GM12878 (cell line): ENCODE results near the gene GJB4. TPM values are rescaled to one million over a fixed set of nuclear protein-coding genes. Genes with fewer than 3 reads are reported as not detected.

Source experiments
- ATAC-seq: fragments of 200-7000 bp; cut with Tn5 transposase; 3 replicates; pipeline ENCODE4 v1.9.1; 2020; ENCODE audit warnings: mild to moderate bottlenecking, moderate library complexity
- BruUV-seq: library from RNA; stranded (reverse); fragments of 400-500 nt; replicated peaks from 2 replicates; lab custom pipeline; 2021; lab: Mats Ljungman, UMichigan
- CTCF ChIA-PET: fragments of 300-600 bp; sonication (Branson Sonifier 250); formaldehyde crosslinking; extraction: SDS; loops from one replicate; lab custom pipeline; 2021; ENCODE audit warnings: inconsistent platforms; lab: Yijun Ruan, JAX
- POLR2A ChIA-PET: fragments of 350-600 bp; formaldehyde crosslinking; extraction: SDS; loops from one replicate; lab custom pipeline; 2021; ENCODE audit warnings: inconsistent platforms; lab: Charles Lee
- RAD21 ChIA-PET: fragments of 300-600 bp; sonication (Branson Sonifier 250); formaldehyde crosslinking; loops from one replicate; lab custom pipeline; 2023; ENCODE audit warnings: antibody characterized with exemption; ENCODE audit not compliant: unreplicated experiment; lab: Charles Lee
- SMC1A ChIA-PET: fragments of 300-600 bp; sonication (Branson Sonifier 250); formaldehyde crosslinking; loops from one replicate; lab custom pipeline; 2023; ENCODE audit not compliant: unreplicated experiment, uncharacterized antibody; lab: Charles Lee
- DNase-seq: peaks from one replicate; pipeline ENCODE4 v3.0.0-alpha.2; 2011; ENCODE audit warnings: low read depth, low spot score
- FAIRE-seq: peaks from 3 replicates; lab custom pipeline; 2011; peaks lifted over from hg19 to GRCh38; lab: Jason Lieb, UNC
- H2AFZ ChIP-seq: 2 replicates; pipeline ENCODE4 v1.6.0; 2011; ENCODE audit warnings: low read depth, low read length, control low read depth; ENCODE audit not compliant: control insufficient read depth
- H3K27ac ChIP-seq: 2 replicates; pipeline ENCODE4 v1.5.1; 2011; ENCODE audit warnings: control low read depth; ENCODE audit not compliant: control insufficient read depth, insufficient read depth
- H3K27me3 ChIP-seq, 2 experiments: replicated peaks in 1 of 2; 2 replicates each; pipeline versions ENCODE4 v1.6.0 to v1.6.1; 2011; ENCODE audit warnings: low read length in 1 of 2; ENCODE audit not compliant: control insufficient read depth in 2 of 2, insufficient read depth in 2 of 2
- H3K36me3 ChIP-seq, 2 experiments: 2 replicates each; pipeline ENCODE4 v1.5.1; 2011; ENCODE audit warnings: low read length in 1 of 2; ENCODE audit not compliant: control insufficient read depth in 2 of 2, insufficient read depth in 2 of 2
- H3K4me1 ChIP-seq: 2 replicates; pipeline ENCODE4 v1.6.1; 2011; ENCODE audit warnings: mild to moderate bottlenecking, low read length, moderate library complexity, mixed read lengths; ENCODE audit not compliant: control insufficient read depth, insufficient read depth
- H3K4me2 ChIP-seq: 2 replicates; pipeline ENCODE4 v1.6.0; 2011; ENCODE audit warnings: control low read depth; ENCODE audit not compliant: control insufficient read depth, insufficient read depth
- H3K4me3 ChIP-seq: fragments of 200-600 bp; sonication (generic); 2 replicates; pipeline ENCODE4 v1.5.1; 2016
- H3K79me2 ChIP-seq: 2 replicates; pipeline ENCODE4 v1.6.0; 2011; ENCODE audit warnings: low read length; ENCODE audit not compliant: control insufficient read depth, insufficient read depth
- H3K9ac ChIP-seq: 2 replicates; pipeline ENCODE4 v1.8.0; 2011; ENCODE audit warnings: low read length, control low read depth, mixed read lengths; ENCODE audit not compliant: control insufficient read depth, insufficient read depth
- H3K9me3 ChIP-seq: replicated peaks from 3 replicates; pipeline ENCODE4 v1.5.1; 2011; ENCODE audit warnings: mild to moderate bottlenecking, low read length; ENCODE audit not compliant: control insufficient read depth, insufficient read depth
- H4K20me1 ChIP-seq: 2 replicates; pipeline ENCODE4 v1.6.0; 2011; ENCODE audit not compliant: control insufficient read depth, insufficient read depth
- IKZF1 ChIP-seq: fragments of 450-650 bp; conservative IDR thresholded peaks from 2 replicates; pipeline ENCODE4 v1.6.1; 2017; ENCODE audit warnings: antibody characterized with exemption, mild to moderate bottlenecking
- KAT2A ChIP-seq: conservative IDR thresholded peaks from 2 replicates; pipeline ENCODE4 v1.6.1; 2011; ENCODE audit warnings: low read depth, low read length; ENCODE audit not compliant: control insufficient read depth
- RBBP5 ChIP-seq: fragments of 200-600 bp; sonication (generic); conservative IDR thresholded peaks from 2 replicates; pipeline ENCODE4 v1.6.1; 2016
- REST ChIP-seq: IDR thresholded peaks from 2 replicates; pipeline ENCODE4 v1.6.1; 2012; ENCODE audit warnings: mild to moderate bottlenecking, low read depth, low read length
- RFX5 ChIP-seq: IDR thresholded peaks from 2 replicates; pipeline ENCODE4 v1.6.1; 2011; ENCODE audit warnings: low read depth, low read length, improper control_type of control experiment
- STAT3 ChIP-seq: IDR thresholded peaks from 2 replicates; pipeline ENCODE4 v1.6.1; 2011; ENCODE audit warnings: low read depth, low read length, improper control_type of control experiment
- TARDBP ChIP-seq: IDR thresholded peaks from 2 replicates; pipeline ENCODE4 v1.6.1; 2016; ENCODE audit warnings: borderline replicate concordance
- ZNF207 ChIP-seq: fragments of 450-650 bp; IDR thresholded peaks from 2 replicates; pipeline ENCODE4 v1.6.1; 2014; ENCODE audit warnings: antibody characterized with exemption, mild to moderate bottlenecking, borderline replicate concordance
- WGBS: methylation state at CpG from one replicate; pipeline ENCODE4 v1.1.6; 2016; ENCODE audit warnings: low lambda C conversion rate; ENCODE audit not compliant: insufficient replicate concordance, insufficient coverage; ENCODE audit errors: missing lambda C conversion rate; 5-methylcytosine and 5-hydroxymethylcytosine counted together
- in situ Hi-C: fragments of 300-500 bp; cut with MboI; formaldehyde crosslinking; loops from 9 replicates; pipeline ENCODE4 v1.14.3; 2018; ENCODE audit warnings: mixed read lengths
- intact Hi-C: fragments of 100-400 bp; cut with micrococcal nuclease; formaldehyde crosslinking; loops from one replicate; pipeline ENCODE4 v1.14.2; 2022; ENCODE audit not compliant: unreplicated experiment
- polyA plus RNA-seq, 11 experiments: library from polyadenylated mRNA; depleted of rRNA in 4 of 11; unstranded in 6 of 11; stranded (reverse) in 5 of 11; fragments of >200 nt; fragmentation: Nextera tagmentation in 4 of 11; fragmentation: Illumina TruSeq in 1 of 11; extraction: Ambion mirVana in 4 of 11; extraction: Trizol in 1 of 11; gene quantifications; 1 replicate in 1 of 11; 2 replicates in 10 of 11; pipeline versions ENCODE4 v1.2.1 to v1.2.3, GENCODE V29; 2011 to 2016; ENCODE audit warnings: inconsistent platforms in 2 of 11, missing spikeins in 2 of 11, low read depth in 1 of 11
- total RNA-seq, 4 experiments: library from RNA; depleted of rRNA in 3 of 4; stranded (reverse); fragments of >200 nt in 3 of 4; fragmentation: Illumina TruSeq in 1 of 4; extraction: Trizol in 1 of 4; gene quantifications; 2 replicates each; pipeline versions ENCODE4 v1.2.1 to v1.2.3, GENCODE V29; 2013 to 2021
- TF ChIP-seq, protein P1 (sequence below): fragments of 450-650 bp; IDR thresholded peaks from 2 replicates; pipeline ENCODE4 v1.6.1; 2018; ENCODE audit warnings: mild to moderate bottlenecking, low read depth, moderate library complexity; ENCODE audit not compliant: partially characterized antibody
- TF ChIP-seq, protein P2 (sequence below): fragments of 450-650 bp; IDR thresholded peaks from 2 replicates; pipeline ENCODE4 v1.6.1; 2017; ENCODE audit warnings: mild to moderate bottlenecking, moderate library complexity
- TF ChIP-seq, protein P3 (sequence below): fragments of 450-650 bp; formaldehyde crosslinking; IDR thresholded peaks from 2 replicates; pipeline ENCODE4 v1.5.0; 2022; ENCODE audit warnings: mild to moderate bottlenecking, missing genetic modification characterization

GJB4 gene
- total and polyA plus RNA-seq, 10 of the 15 experiments (the other 5 are each of a cell fraction or from before 2014, with no cell fraction given): not detected

GRCh38 chr1:34721241-34721640, 38.3 kb upstream of the GJB4 start:
- SMC1A ChIA-PET: no interaction called here
- Histone ChIP-seq H3K4me3 (no peak overlapping the region), H2AFZ (no peak overlapping the region), H4K20me1 (no peaks in the 10 kb centered on the region), H3K9me3 (no peaks in the 10 kb centered on the region), H3K36me3 (no peaks in the 10 kb centered on the region), H3K4me2 (no peak overlapping the region), H3K9ac (no peak overlapping the region), H3K4me1 (no peaks in the 10 kb centered on the region), H3K27me3 (peaks cover 0 to 1% of the 10 kb centered on the region in 2 experiments; a peak in 2 of 4 replicates), H3K27ac (no peak overlapping the region), H3K79me2 (no peaks in the 10 kb centered on the region)
- no TSS peak for BruUV-seq
- DNase-seq (no peak), ATAC-seq (no peak), FAIRE-seq (no peak)
- RAD21 ChIA-PET: no interaction called here
- no peak for TF ChIP-seq TARDBP
- no peak for TF ChIP-seq RFX5
- TF ChIP-seq RBBP5: no peak
- TF ChIP-seq ZNF207: no peak
- TF ChIP-seq IKZF1: no peak
- TF ChIP-seq, protein P1, sequence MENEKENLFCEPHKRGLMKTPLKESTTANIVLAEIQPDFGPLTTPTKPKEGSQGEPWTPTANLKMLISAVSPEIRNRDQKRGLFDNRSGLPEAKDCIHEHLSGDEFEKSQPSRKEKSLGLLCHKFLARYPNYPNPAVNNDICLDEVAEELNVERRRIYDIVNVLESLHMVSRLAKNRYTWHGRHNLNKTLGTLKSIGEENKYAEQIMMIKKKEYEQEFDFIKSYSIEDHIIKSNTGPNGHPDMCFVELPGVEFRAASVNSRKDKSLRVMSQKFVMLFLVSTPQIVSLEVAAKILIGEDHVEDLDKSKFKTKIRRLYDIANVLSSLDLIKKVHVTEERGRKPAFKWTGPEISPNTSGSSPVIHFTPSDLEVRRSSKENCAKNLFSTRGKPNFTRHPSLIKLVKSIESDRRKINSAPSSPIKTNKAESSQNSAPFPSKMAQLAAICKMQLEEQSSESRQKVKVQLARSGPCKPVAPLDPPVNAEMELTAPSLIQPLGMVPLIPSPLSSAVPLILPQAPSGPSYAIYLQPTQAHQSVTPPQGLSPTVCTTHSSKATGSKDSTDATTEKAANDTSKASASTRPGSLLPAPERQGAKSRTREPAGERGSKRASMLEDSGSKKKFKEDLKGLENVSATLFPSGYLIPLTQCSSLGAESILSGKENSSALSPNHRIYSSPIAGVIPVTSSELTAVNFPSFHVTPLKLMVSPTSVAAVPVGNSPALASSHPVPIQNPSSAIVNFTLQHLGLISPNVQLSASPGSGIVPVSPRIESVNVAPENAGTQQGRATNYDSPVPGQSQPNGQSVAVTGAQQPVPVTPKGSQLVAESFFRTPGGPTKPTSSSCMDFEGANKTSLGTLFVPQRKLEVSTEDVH: no peak
- no peak for TF ChIP-seq REST
- TF ChIP-seq, protein P2, sequence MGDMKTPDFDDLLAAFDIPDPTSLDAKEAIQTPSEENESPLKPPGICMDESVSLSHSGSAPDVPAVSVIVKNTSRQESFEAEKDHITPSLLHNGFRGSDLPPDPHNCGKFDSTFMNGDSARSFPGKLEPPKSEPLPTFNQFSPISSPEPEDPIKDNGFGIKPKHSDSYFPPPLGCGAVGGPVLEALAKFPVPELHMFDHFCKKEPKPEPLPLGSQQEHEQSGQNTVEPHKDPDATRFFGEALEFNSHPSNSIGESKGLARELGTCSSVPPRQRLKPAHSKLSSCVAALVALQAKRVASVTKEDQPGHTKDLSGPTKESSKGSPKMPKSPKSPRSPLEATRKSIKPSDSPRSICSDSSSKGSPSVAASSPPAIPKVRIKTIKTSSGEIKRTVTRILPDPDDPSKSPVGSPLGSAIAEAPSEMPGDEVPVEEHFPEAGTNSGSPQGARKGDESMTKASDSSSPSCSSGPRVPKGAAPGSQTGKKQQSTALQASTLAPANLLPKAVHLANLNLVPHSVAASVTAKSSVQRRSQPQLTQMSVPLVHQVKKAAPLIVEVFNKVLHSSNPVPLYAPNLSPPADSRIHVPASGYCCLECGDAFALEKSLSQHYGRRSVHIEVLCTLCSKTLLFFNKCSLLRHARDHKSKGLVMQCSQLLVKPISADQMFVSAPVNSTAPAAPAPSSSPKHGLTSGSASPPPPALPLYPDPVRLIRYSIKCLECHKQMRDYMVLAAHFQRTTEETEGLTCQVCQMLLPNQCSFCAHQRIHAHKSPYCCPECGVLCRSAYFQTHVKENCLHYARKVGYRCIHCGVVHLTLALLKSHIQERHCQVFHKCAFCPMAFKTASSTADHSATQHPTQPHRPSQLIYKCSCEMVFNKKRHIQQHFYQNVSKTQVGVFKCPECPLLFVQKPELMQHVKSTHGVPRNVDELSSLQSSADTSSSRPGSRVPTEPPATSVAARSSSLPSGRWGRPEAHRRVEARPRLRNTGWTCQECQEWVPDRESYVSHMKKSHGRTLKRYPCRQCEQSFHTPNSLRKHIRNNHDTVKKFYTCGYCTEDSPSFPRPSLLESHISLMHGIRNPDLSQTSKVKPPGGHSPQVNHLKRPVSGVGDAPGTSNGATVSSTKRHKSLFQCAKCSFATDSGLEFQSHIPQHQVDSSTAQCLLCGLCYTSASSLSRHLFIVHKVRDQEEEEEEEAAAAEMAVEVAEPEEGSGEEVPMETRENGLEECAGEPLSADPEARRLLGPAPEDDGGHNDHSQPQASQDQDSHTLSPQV: no peak
- no peak for TF ChIP-seq STAT3
- TF ChIP-seq, protein P3, sequence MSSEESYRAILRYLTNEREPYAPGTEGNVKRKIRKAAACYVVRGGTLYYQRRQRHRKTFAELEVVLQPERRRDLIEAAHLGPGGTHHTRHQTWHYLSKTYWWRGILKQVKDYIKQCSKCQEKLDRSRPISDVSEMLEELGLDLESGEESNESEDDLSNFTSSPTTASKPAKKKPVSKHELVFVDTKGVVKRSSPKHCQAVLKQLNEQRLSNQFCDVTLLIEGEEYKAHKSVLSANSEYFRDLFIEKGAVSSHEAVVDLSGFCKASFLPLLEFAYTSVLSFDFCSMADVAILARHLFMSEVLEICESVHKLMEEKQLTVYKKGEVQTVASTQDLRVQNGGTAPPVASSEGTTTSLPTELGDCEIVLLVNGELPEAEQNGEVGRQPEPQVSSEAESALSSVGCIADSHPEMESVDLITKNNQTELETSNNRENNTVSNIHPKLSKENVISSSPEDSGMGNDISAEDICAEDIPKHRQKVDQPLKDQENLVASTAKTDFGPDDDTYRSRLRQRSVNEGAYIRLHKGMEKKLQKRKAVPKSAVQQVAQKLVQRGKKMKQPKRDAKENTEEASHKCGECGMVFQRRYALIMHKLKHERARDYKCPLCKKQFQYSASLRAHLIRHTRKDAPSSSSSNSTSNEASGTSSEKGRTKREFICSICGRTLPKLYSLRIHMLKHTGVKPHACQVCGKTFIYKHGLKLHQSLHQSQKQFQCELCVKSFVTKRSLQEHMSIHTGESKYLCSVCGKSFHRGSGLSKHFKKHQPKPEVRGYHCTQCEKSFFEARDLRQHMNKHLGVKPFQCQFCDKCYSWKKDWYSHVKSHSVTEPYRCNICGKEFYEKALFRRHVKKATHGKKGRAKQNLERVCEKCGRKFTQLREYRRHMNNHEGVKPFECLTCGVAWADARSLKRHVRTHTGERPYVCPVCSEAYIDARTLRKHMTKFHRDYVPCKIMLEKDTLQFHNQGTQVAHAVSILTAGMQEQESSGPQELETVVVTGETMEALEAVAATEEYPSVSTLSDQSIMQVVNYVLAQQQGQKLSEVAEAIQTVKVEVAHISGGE (CRISPR knock-in tag): no peak
- no peak for TF ChIP-seq KAT2A
- CTCF ChIA-PET: no interaction called here
- in situ Hi-C loops: no loop called here
- WGBS: 12% methylated on average over 4 of the region's 4 CpGs
- intact Hi-C loops: no loop called here
- POLR2A ChIA-PET: no interaction called here
